HCT116 (cell line): ENCODE data around the gene MDFI. TPM values are rescaled to one million over a fixed set of nuclear protein-coding genes. Genes with fewer than 3 reads are reported as not detected.

ENCODE experiments used
- ATAC-seq: fragments of 200-7000 bp; cut with Tn5 transposase; 2 replicates; pipeline ENCODE4 v1.9.1; 2020; ENCODE audit warnings: mild to moderate bottlenecking, moderate library complexity
- BruUV-seq: library from RNA; stranded (reverse); fragments of 400-500 nt; replicated peaks from 2 replicates; lab custom pipeline; 2021; lab: Mats Ljungman, UMichigan
- CTCF ChIA-PET: fragments of 300-600 bp; sonication (Branson Sonifier 250); formaldehyde crosslinking; loops from one replicate; lab custom pipeline; 2021; ENCODE audit warnings: antibody characterized with exemption; lab: Charles Lee
- POLR2A ChIA-PET: fragments of 300-600, 350-600 bp; sonication (Branson Sonifier 250); formaldehyde crosslinking; loops from one replicate; lab custom pipeline; 2021; ENCODE audit warnings: antibody characterized with exemption; lab: Charles Lee
- RAD21 ChIA-PET, 2 experiments: fragments of 300-600 bp; sonication (Branson Sonifier 250); formaldehyde crosslinking; loops; one replicate each; lab custom pipeline; 2023; ENCODE audit warnings: low total read pairs in 2 of 2; ENCODE audit not compliant: uncharacterized antibody in 2 of 2, unreplicated experiment in 2 of 2, low non-redundant PET in 1 of 2; lab: Charles Lee
- DNase-seq: peaks from one replicate; pipeline ENCODE4 v3.0.0-alpha.2; 2010; ENCODE audit warnings: low read depth, low spot score
- H2AFZ ChIP-seq: fragments of 200-600 bp; shearing (Covaris generic), sonication (generic); 2 replicates; pipeline ENCODE4 v1.6.1; 2017; ENCODE audit warnings: low read depth, mixed run types, mixed read lengths, antibody characterized with exemption, low read length; ENCODE audit not compliant: poor library complexity, severe bottlenecking
- H3K27ac ChIP-seq: 2 replicates; pipeline ENCODE4 v1.5.1; 2012; ENCODE audit warnings: low read depth, low read length
- H3K27me3 ChIP-seq: fragments of 200-600 bp; sonication (generic); 2 replicates; pipeline ENCODE4 v1.6.1; 2016; ENCODE audit warnings: mixed run types, low read length, mixed read lengths; ENCODE audit not compliant: insufficient read depth
- H3K36me3 ChIP-seq, 2 experiments: fragments of 200-500 bp in 1 of 2; fragments of 200-600 bp in 1 of 2; sonication (Bioruptor generic) in 1 of 2; sonication (generic) in 1 of 2; 2 replicates each; pipeline versions ENCODE4 v1.5.1 to v1.6.1; 2014 to 2016; ENCODE audit warnings: low read length in 2 of 2, inconsistent platforms in 1 of 2, mixed read lengths in 1 of 2, mixed run types in 1 of 2; ENCODE audit not compliant: insufficient read depth in 2 of 2, control insufficient read depth in 1 of 2
- H3K4me1 ChIP-seq, 2 experiments: fragments of 200-600 bp in 1 of 2; sonication (generic) in 1 of 2; 2 replicates each; pipeline versions ENCODE4 v1.5.1 to v1.6.1; 2012 to 2017; ENCODE audit warnings: low read length in 2 of 2, inconsistent platforms in 1 of 2, mild to moderate bottlenecking in 1 of 2, mixed read lengths in 1 of 2, mixed run types in 1 of 2, moderate library complexity in 1 of 2; ENCODE audit not compliant: insufficient read depth in 2 of 2, control insufficient read depth in 1 of 2
- H3K4me2 ChIP-seq: fragments of 200-600 bp; sonication (generic); 2 replicates; pipeline ENCODE4 v1.6.1; 2017; ENCODE audit warnings: mixed run types, low read length, mixed read lengths
- H3K4me3 ChIP-seq, 2 experiments: fragments of 200-600 bp in 1 of 2; sonication (generic) in 1 of 2; replicated peaks in 1 of 2; 2 replicates each; pipeline ENCODE4 v1.5.1; 2011 to 2016; ENCODE audit warnings: low read length in 2 of 2, control low read depth in 1 of 2, low read depth in 1 of 2, mild to moderate bottlenecking in 1 of 2, mixed read lengths in 1 of 2, mixed run types in 1 of 2
- H3K79me2 ChIP-seq: fragments of 200-600 bp; sonication (generic); 2 replicates; pipeline ENCODE4 v1.6.1; 2017; ENCODE audit warnings: mild to moderate bottlenecking, mixed run types, low read length, moderate library complexity, mixed read lengths; ENCODE audit not compliant: insufficient read depth
- H3K9ac ChIP-seq: fragments of 200-600 bp; sonication (generic); 2 replicates; pipeline ENCODE4 v1.6.1; 2016; ENCODE audit warnings: low read length, mixed read lengths
- H3K9me2 ChIP-seq: fragments of 200-600 bp; sonication (generic), shearing (Covaris generic); 2 replicates; pipeline ENCODE4 v1.6.1; 2017; ENCODE audit warnings: mixed run types, mild to moderate bottlenecking, moderate library complexity; ENCODE audit not compliant: insufficient read depth
- H3K9me3 ChIP-seq, 2 experiments: fragments of 200-500 bp in 1 of 2; fragments of 200-600 bp in 1 of 2; sonication (Bioruptor generic) in 1 of 2; sonication (generic) in 1 of 2; 2 replicates each; pipeline ENCODE4 v1.6.1; 2014 to 2017; ENCODE audit warnings: low read length in 2 of 2, mixed read lengths in 2 of 2, inconsistent platforms in 1 of 2, low read depth in 1 of 2, mild to moderate bottlenecking in 1 of 2, mixed run types in 1 of 2, moderate library complexity in 1 of 2; ENCODE audit not compliant: control insufficient read depth in 1 of 2, insufficient read depth in 1 of 2
- H4K20me1 ChIP-seq: fragments of 200-600 bp; sonication (generic), shearing (Covaris generic); 2 replicates; pipeline ENCODE4 v1.6.1; 2017; ENCODE audit warnings: mixed run types, mild to moderate bottlenecking, moderate library complexity; ENCODE audit not compliant: insufficient read depth
- CEBPB ChIP-seq: IDR thresholded peaks from 2 replicates; pipeline ENCODE4 v1.6.1; 2012; ENCODE audit warnings: low read depth
- EGR1 ChIP-seq: IDR thresholded peaks from 2 replicates; pipeline ENCODE4 v1.6.1; 2012; ENCODE audit warnings: low read depth
- ELF1 ChIP-seq: IDR thresholded peaks from 2 replicates; pipeline ENCODE4 v1.6.1; 2012; ENCODE audit warnings: low read depth, borderline replicate concordance
- intact Hi-C: fragments of 100-400 bp; cut with micrococcal nuclease; formaldehyde crosslinking; loops from 2 replicates; pipeline ENCODE4 v1.10.0; 2022
- total RNA-seq: library from RNA; stranded (reverse); gene quantifications from one replicate; pipeline ENCODE4 v1.2.1, GENCODE V29; 2021; ENCODE audit not compliant: unreplicated experiment
- TF ChIP-seq, protein P1 (sequence below): IDR thresholded peaks from 2 replicates; pipeline ENCODE4 v1.6.1; 2011; ENCODE audit warnings: mild to moderate bottlenecking, low read length, moderate library complexity; ENCODE audit not compliant: insufficient replicate concordance; ENCODE audit errors: extremely low read depth

Gene MDFI
- total RNA-seq, 1 experiment from 2014 or later, result 35.5 TPM

DNA sequence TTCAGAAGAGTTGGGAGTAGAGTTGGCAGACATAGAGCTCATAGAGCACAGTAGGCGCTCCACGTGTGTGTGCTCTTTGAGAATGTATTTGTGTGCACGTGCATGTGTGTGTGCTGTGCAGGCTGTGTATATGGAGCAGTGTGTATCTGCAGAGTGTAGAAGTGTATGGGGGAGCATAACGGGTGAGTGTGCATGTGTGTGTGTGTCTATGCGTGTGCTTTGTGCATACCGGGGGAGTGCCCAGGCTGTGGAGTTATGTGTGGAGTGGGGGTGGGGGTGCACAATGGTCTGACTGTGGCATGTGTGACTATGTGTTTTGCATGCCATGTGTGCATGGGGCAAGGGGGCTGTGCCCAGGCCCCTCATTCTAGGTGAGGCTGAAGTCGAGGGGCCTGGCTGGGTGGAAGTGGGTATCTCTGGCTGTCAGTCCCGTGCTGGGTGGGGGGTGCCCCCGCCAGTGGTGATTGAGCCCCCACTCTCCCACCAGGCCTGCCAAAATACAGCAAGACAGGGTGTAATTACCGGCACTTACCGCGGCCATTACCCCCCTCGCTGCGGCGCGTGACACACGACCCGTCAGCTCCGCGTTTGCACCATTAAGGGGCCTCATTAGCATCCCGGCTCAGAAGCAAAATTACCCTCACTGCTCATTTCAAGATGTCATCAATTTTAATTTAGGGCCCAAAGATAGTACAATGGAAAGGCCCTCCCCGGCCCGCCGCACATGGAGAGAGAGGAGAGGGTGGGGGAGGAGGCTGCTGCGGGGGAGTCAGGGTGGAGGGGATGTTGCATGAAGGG is 39.1 kb downstream of the MDFI start:
- H2AFZ ChIP-seq, result no peak overlapping the region
- H3K9me2 ChIP-seq, result no peaks in the 10 kb centered on the region
- DNase-seq (no peak), ATAC-seq (no peak)
- H4K20me1 ChIP-seq, result no peaks in the 10 kb centered on the region
- H3K4me3 ChIP-seq, result no peak overlapping the region
- H3K4me1 ChIP-seq, result peaks cover 2 to 4% of the 10 kb centered on the region in 2 experiments; a peak in 3 of 4 replicates
- H3K36me3 ChIP-seq, result no peaks in the 10 kb centered on the region
- H3K27me3 ChIP-seq, result no peaks in the 10 kb centered on the region
- no peaks in the 10 kb centered on the region for H3K79me2 ChIP-seq
- BruUV-seq, result no TSS peak
- POLR2A ChIA-PET, result no interaction called here
- H3K27ac ChIP-seq, result no peak overlapping the region
- no peaks in the 10 kb centered on the region for H3K9me3 ChIP-seq
- H3K4me2 ChIP-seq, result no peak overlapping the region
- no peak overlapping the region for H3K9ac ChIP-seq
- TF ChIP-seq EGR1 (no peak), CEBPB (no peak)
- RAD21 ChIA-PET, result no interaction called here
- CTCF ChIA-PET, result no interaction called here
- intact Hi-C loops, result no loop called here

- DNase-seq (no peak), ATAC-seq (no peak)
- no peak for TF ChIP-seq ELF1
- TF ChIP-seq, protein P1, sequence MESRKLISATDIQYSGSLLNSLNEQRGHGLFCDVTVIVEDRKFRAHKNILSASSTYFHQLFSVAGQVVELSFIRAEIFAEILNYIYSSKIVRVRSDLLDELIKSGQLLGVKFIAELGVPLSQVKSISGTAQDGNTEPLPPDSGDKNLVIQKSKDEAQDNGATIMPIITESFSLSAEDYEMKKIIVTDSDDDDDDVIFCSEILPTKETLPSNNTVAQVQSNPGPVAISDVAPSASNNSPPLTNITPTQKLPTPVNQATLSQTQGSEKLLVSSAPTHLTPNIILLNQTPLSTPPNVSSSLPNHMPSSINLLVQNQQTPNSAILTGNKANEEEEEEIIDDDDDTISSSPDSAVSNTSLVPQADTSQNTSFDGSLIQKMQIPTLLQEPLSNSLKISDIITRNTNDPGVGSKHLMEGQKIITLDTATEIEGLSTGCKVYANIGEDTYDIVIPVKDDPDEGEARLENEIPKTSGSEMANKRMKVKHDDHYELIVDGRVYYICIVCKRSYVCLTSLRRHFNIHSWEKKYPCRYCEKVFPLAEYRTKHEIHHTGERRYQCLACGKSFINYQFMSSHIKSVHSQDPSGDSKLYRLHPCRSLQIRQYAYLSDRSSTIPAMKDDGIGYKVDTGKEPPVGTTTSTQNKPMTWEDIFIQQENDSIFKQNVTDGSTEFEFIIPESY, result no peak
- Histone ChIP-seq H3K27me3 (no peaks in the 10 kb centered on the region), H3K9me3 (no peaks in the 10 kb centered on the region), H3K4me2 (no peak overlapping the region), H3K4me1 (peaks cover 4 to 10% of the 10 kb centered on the region in 2 experiments; a peak in 3 of 4 replicates), H2AFZ (no peak overlapping the region), H3K36me3 (no peaks in the 10 kb centered on the region), H3K9me2 (no peaks in the 10 kb centered on the region), H3K79me2 (no peaks in the 10 kb centered on the region), H4K20me1 (no peaks in the 10 kb centered on the region), H3K4me3 (no peak overlapping the region), H3K9ac (no peak overlapping the region), H3K27ac (no peak overlapping the region)
- intact Hi-C loops, result no loop called here
- POLR2A ChIA-PET, result interaction anchor here (1.2 kb wide), 1 partner anchor 76 kb away, joined by 3 read pairs; no protein-coding TSS in a partner anchor
- BruUV-seq, result no TSS peak
- RAD21 ChIA-PET, result no interaction called here
- CTCF ChIA-PET, result interaction anchor here (2.4 to 4.6 kb wide), 2 partner anchors 76 to 311 kb away, joined by 11 to 55 read pairs; no protein-coding TSS in a partner anchor
Measured at GRCh38 chr6:41678511-41679084, 40.3 kb downstream of the MDFI start.
